Neuron (in vitro differentiated cells): ENCODE results near the gene SPNS3.

ENCODE experiments used
- H2AFZ ChIP-seq: one replicate; pipeline ENCODE4 v1.6.1; 2013; ENCODE audit warnings: low read depth, mild to moderate bottlenecking, inconsistent platforms, low read length, moderate library complexity
- H3K27me3 ChIP-seq: one replicate; pipeline ENCODE4 v1.6.1; 2013; ENCODE audit warnings: low read length; ENCODE audit not compliant: insufficient read depth
- H3K36me3 ChIP-seq: one replicate; pipeline ENCODE4 v1.6.1; 2013; ENCODE audit warnings: low read length; ENCODE audit not compliant: insufficient read depth
- H3K4me1 ChIP-seq: one replicate; pipeline ENCODE4 v1.6.1; 2013; ENCODE audit warnings: low read length; ENCODE audit not compliant: insufficient read depth
- H3K4me3 ChIP-seq: 2 replicates; pipeline ENCODE4 v1.5.1; 2013; ENCODE audit warnings: mild to moderate bottlenecking, low read length, moderate library complexity
- H3K9me3 ChIP-seq: one replicate; pipeline ENCODE4 v1.6.1; 2013; ENCODE audit warnings: low read length

The SPNS3 gene

GRCh38 chr17:4409659-4410058 is 24.1 kb upstream of the SPNS3 start:
- H2AFZ ChIP-seq: no peak overlapping the region
- H3K4me3 ChIP-seq: no peak overlapping the region
- no peaks in the 10 kb centered on the region for H3K27me3 ChIP-seq
- no peaks in the 10 kb centered on the region for H3K9me3 ChIP-seq
- H3K4me1 ChIP-seq: no peaks in the 10 kb centered on the region
- H3K36me3 ChIP-seq: no peaks in the 10 kb centered on the region

GRCh38 chr17:4411201-4411600 is 22.5 kb upstream of the SPNS3 start:
- no peaks in the 10 kb centered on the region for H3K4me1 ChIP-seq
- H3K4me3 ChIP-seq: no peak overlapping the region
- no peak overlapping the region for H2AFZ ChIP-seq
- no peaks in the 10 kb centered on the region for H3K9me3 ChIP-seq
- H3K36me3 ChIP-seq: no peaks in the 10 kb centered on the region
- H3K27me3 ChIP-seq: no peaks in the 10 kb centered on the region

GRCh38 chr17:4412933-4413831 is 20.6 kb upstream of the SPNS3 start:
- H3K27me3 ChIP-seq: no peaks in the 10 kb centered on the region
- H3K9me3 ChIP-seq: no peaks in the 10 kb centered on the region
- no peak overlapping the region for H3K4me3 ChIP-seq
- H2AFZ ChIP-seq: no peak overlapping the region
- H3K36me3 ChIP-seq: no peaks in the 10 kb centered on the region
- no peaks in the 10 kb centered on the region for H3K4me1 ChIP-seq

GRCh38 chr17:4417129-4417667 is 16.5 kb upstream of the SPNS3 start:
- Histone ChIP-seq H2AFZ (no peak overlapping the region), H3K36me3 (no peaks in the 10 kb centered on the region), H3K4me1 (no peaks in the 10 kb centered on the region), H3K27me3 (no peaks in the 10 kb centered on the region), H3K9me3 (no peaks in the 10 kb centered on the region), H3K4me3 (no peak overlapping the region)

- no peaks in the 10 kb centered on the region for H3K36me3 ChIP-seq
- no peaks in the 10 kb centered on the region for H3K9me3 ChIP-seq
- no peak overlapping the region for H3K4me3 ChIP-seq
- H2AFZ ChIP-seq: no peak overlapping the region
- no peaks in the 10 kb centered on the region for H3K4me1 ChIP-seq
- no peaks in the 10 kb centered on the region for H3K27me3 ChIP-seq
Measured at GRCh38 chr17:4420692-4421131, 13.0 kb upstream of the SPNS3 start.

- no peak overlapping the region for H2AFZ ChIP-seq
- H3K4me3 ChIP-seq: no peak overlapping the region
- no peaks in the 10 kb centered on the region for H3K4me1 ChIP-seq
- no peaks in the 10 kb centered on the region for H3K9me3 ChIP-seq
- H3K27me3 ChIP-seq: no peaks in the 10 kb centered on the region
- H3K36me3 ChIP-seq: no peaks in the 10 kb centered on the region
Measured at GRCh38 chr17:4422864-4423263, 10.9 kb upstream of the SPNS3 start.

GRCh38 chr17:4425398-4425797 is 8.3 kb upstream of the SPNS3 start:
- Histone ChIP-seq H2AFZ (no peak overlapping the region), H3K9me3 (no peaks in the 10 kb centered on the region), H3K4me1 (no peaks in the 10 kb centered on the region), H3K27me3 (no peaks in the 10 kb centered on the region), H3K4me3 (no peak overlapping the region), H3K36me3 (no peaks in the 10 kb centered on the region)

- H3K4me1 ChIP-seq: no peaks in the 10 kb centered on the region
- H2AFZ ChIP-seq: no peak overlapping the region
- no peak overlapping the region for H3K4me3 ChIP-seq
- no peaks in the 10 kb centered on the region for H3K27me3 ChIP-seq
- H3K9me3 ChIP-seq: no peaks in the 10 kb centered on the region
- no peaks in the 10 kb centered on the region for H3K36me3 ChIP-seq
Measured at GRCh38 chr17:4426499-4427208, 7.1 kb upstream of the SPNS3 start.

GRCh38 chr17:4427505-4427904 is 6.2 kb upstream of the SPNS3 start:
- Histone ChIP-seq H3K4me1 (no peaks in the 10 kb centered on the region), H3K9me3 (no peaks in the 10 kb centered on the region), H3K27me3 (no peaks in the 10 kb centered on the region), H3K4me3 (no peak overlapping the region), H2AFZ (no peak overlapping the region), H3K36me3 (no peaks in the 10 kb centered on the region)

- Histone ChIP-seq H2AFZ (no peak overlapping the region), H3K4me3 (no peak overlapping the region), H3K9me3 (no peaks in the 10 kb centered on the region), H3K27me3 (peaks cover 3% of the 10 kb centered on the region), H3K4me1 (no peaks in the 10 kb centered on the region), H3K36me3 (no peaks in the 10 kb centered on the region)
Measured at GRCh38 chr17:4436381-4436780, 2.6 kb downstream of the SPNS3 start.

- Histone ChIP-seq H3K27me3 (peaks cover 3% of the 10 kb centered on the region), H3K4me1 (no peaks in the 10 kb centered on the region), H3K4me3 (no peak overlapping the region), H2AFZ (no peak overlapping the region), H3K9me3 (no peaks in the 10 kb centered on the region), H3K36me3 (no peaks in the 10 kb centered on the region)
Measured at GRCh38 chr17:4436846-4437245, 3.1 kb downstream of the SPNS3 start.

- no peak overlapping the region for H2AFZ ChIP-seq
- no peaks in the 10 kb centered on the region for H3K36me3 ChIP-seq
- H3K4me3 ChIP-seq: no peak overlapping the region
- H3K27me3 ChIP-seq: peaks cover 3% of the 10 kb centered on the region
- no peaks in the 10 kb centered on the region for H3K9me3 ChIP-seq
- H3K4me1 ChIP-seq: no peaks in the 10 kb centered on the region
Measured at GRCh38 chr17:4438162-4438944, 4.6 kb downstream of the SPNS3 start.

GRCh38 chr17:4440021-4440420 is 6.3 kb downstream of the SPNS3 start:
- H3K27me3 ChIP-seq: peaks cover 6% of the 10 kb centered on the region
- H2AFZ ChIP-seq: no peak overlapping the region
- no peaks in the 10 kb centered on the region for H3K36me3 ChIP-seq
- H3K4me3 ChIP-seq: no peak overlapping the region
- no peaks in the 10 kb centered on the region for H3K9me3 ChIP-seq
- H3K4me1 ChIP-seq: no peaks in the 10 kb centered on the region
